GM12878 (cell line): ENCODE data around the gene ENOX1.

Experiments used
- CBX5 ChIP-seq: sonication (generic); IDR thresholded peaks from 2 replicates; pipeline ENCODE4 v1.6.1; 2016; ENCODE audit warnings: low read depth, moderate library complexity, mild to moderate bottlenecking, inconsistent platforms
- CEBPZ ChIP-seq: fragments of 150-350 bp; IDR thresholded peaks from 2 replicates; pipeline ENCODE4 v1.6.1; 2016; ENCODE audit warnings: low read depth, low read length
- CTCF ChIP-seq, 3 experiments: IDR thresholded peaks in 2 of 3; conservative IDR thresholded peaks in 1 of 3; 2 replicates each; pipeline ENCODE4 v1.5.1; 2011; ENCODE audit warnings: low read depth in 3 of 3, low read length in 3 of 3, mild to moderate bottlenecking in 3 of 3, control low read depth in 2 of 3, moderate library complexity in 2 of 3, inconsistent platforms in 1 of 3, mixed read lengths in 1 of 3; ENCODE audit not compliant: control insufficient read depth in 2 of 3, insufficient read depth in 1 of 3; ENCODE audit errors: extremely low read depth in 1 of 3
- EP300 ChIP-seq, 2 experiments: fragments of 150-350 bp in 1 of 2; IDR thresholded peaks; 2 replicates each; pipeline ENCODE4 v1.6.1; 2011 to 2012; ENCODE audit warnings: low read depth in 2 of 2, low read length in 2 of 2, borderline replicate concordance in 1 of 2, improper control_type of control experiment in 1 of 2, inconsistent platforms in 1 of 2; ENCODE audit not compliant: control insufficient read depth in 1 of 2
- ETV6 ChIP-seq, 2 experiments: fragments of 450-650 bp in 1 of 2; IDR thresholded peaks in 1 of 2; conservative IDR thresholded peaks in 1 of 2; 2 replicates each; pipeline ENCODE4 v1.6.1; 2014; ENCODE audit warnings: antibody characterized with exemption in 1 of 2, borderline replicate concordance in 1 of 2, low read depth in 1 of 2, mild to moderate bottlenecking in 1 of 2, moderate library complexity in 1 of 2
- HCFC1 ChIP-seq: fragments of 150-350 bp; IDR thresholded peaks from 2 replicates; pipeline ENCODE4 v1.6.1; 2014; ENCODE audit warnings: low read length
- IKZF2 ChIP-seq, 2 experiments: fragments of 450-650 bp; IDR thresholded peaks; 2 replicates each; pipeline ENCODE4 v1.6.1; 2017; ENCODE audit warnings: mild to moderate bottlenecking in 2 of 2, moderate library complexity in 2 of 2
- JUND ChIP-seq: IDR thresholded peaks from 2 replicates; pipeline ENCODE4 v1.6.1; 2012; ENCODE audit warnings: low read depth, mild to moderate bottlenecking, low read length, improper control_type of control experiment, moderate library complexity
- MYC ChIP-seq: IDR thresholded peaks from 2 replicates; pipeline ENCODE4 v1.6.1; 2011; ENCODE audit warnings: mild to moderate bottlenecking, low read length, moderate library complexity, inconsistent platforms; ENCODE audit not compliant: insufficient read depth, insufficient replicate concordance, insufficient read length, severe bottlenecking
- POLR2A ChIP-seq: IDR thresholded peaks from 2 replicates; pipeline ENCODE4 v1.6.1; 2011; ENCODE audit warnings: low read depth, mild to moderate bottlenecking, low read length
- TARDBP ChIP-seq: IDR thresholded peaks from 2 replicates; pipeline ENCODE4 v1.6.1; 2016; ENCODE audit warnings: borderline replicate concordance
- YY1 ChIP-seq: IDR thresholded peaks from 2 replicates; pipeline ENCODE4 v1.6.1; 2011; ENCODE audit warnings: low read depth, mild to moderate bottlenecking, low read length

GRCh38 chr13:43229506-43229905 lies 557.3 kb downstream of the ENOX1 start:
- TF ChIP-seq IKZF2 (IDR thresholded peaks at IDR 0.05): no peak
- no peak for TF ChIP-seq YY1
- TF ChIP-seq TARDBP: no peak
- no peak for TF ChIP-seq CEBPZ
- TF ChIP-seq CTCF (IDR thresholded peaks at IDR 0.05 in 2 of 3, conservative IDR thresholded peaks at IDR 0.05 in 1 of 3; ENCODE audit: control insufficient read depth in 2 of 3, extremely low read depth in 1 of 3, insufficient read depth in 1 of 3, low read depth in 3 of 3, low read length in 3 of 3): no peak
- TF ChIP-seq POLR2A: no peak
- TF ChIP-seq HCFC1: no peak
- no peak for TF ChIP-seq JUND
- TF ChIP-seq MYC: no peak
- no peak for TF ChIP-seq ETV6 (conservative IDR thresholded peaks at IDR 0.05 in 1 of 2, IDR thresholded peaks at IDR 0.05 in 1 of 2; ENCODE audit: borderline replicate concordance in 1 of 2, low read depth in 1 of 2)
- TF ChIP-seq CBX5: no peak
- no peak for TF ChIP-seq EP300 (IDR thresholded peaks at IDR 0.05; ENCODE audit: borderline replicate concordance in 1 of 2, control insufficient read depth in 1 of 2, low read depth in 2 of 2, low read length in 2 of 2)
